ENCODE results near the gene UPK3BL2. TPM values are rescaled to one million over a fixed set of nuclear protein-coding genes. Genes with fewer than 3 reads are reported as not detected.
"Not testable (repeated sequence)": the region's sequence is repeated elsewhere in the genome, so short reads cannot be mapped to it uniquely, and the experiment has no call there.

UPK3BL2 gene, protein sequence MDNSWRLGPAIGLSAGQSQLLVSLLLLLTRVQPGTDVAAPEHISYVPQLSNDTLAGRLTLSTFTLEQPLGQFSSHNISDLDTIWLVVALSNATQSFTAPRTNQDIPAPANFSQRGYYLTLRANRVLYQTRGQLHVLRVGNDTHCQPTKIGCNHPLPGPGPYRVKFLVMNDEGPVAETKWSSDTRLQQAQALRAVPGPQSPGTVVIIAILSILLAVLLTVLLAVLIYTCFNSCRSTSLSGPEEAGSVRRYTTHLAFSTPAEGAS
- 3.4 and 4.4 TPM in 2 replicates for polyA plus RNA-seq (2013)

DNA sequence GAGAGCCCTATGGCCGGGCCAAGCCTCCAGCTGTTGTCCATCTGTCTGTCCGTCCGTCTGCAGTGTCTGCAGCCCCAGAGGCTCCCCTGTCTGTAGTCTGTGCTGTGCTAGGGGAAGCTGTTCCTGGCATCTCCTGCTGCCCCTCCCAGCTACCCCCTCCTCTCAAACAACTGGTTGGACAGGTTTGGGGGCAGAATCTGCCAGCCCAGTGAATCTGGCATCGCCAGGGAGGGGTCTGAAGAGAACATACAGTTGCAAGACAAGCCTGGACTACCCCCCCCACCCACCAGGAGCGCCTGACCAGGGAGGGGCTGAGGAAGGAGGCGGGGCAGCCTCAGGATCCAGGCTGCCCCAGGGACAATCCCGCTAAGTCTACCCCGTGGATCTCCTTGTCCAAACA, at the start of gene UPK3BL2:
UPK3BL2 (minus strand) TSS at position 101 of the 400 bp plus-strand sequence; CDS start at position 41, 60 bp downstream.
- not testable (repeated sequence) for H3K4me1 ChIP-seq (ENCODE audit: control insufficient read depth in 1 of 2, insufficient read depth in 2 of 2, low read length in 2 of 2); H3K4me2 ChIP-seq (ENCODE audit: low read length); H2BK5ac ChIP-seq (ENCODE audit: low read depth, low read length, poor library complexity); H3K23ac ChIP-seq (ENCODE audit: low read length); H3K4ac ChIP-seq (ENCODE audit: low read depth, low read length); H3K27ac ChIP-seq (ENCODE audit: low read depth, low read length); H3K9me3 ChIP-seq (ENCODE audit: insufficient read depth, low read depth, low read length); H2BK120ac ChIP-seq (ENCODE audit: insufficient read depth, low read length, poor library complexity); H2BK12ac ChIP-seq (ENCODE audit: low read length); H4K8ac ChIP-seq (ENCODE audit: low read depth, low read length); H3K79me2 ChIP-seq (ENCODE audit: control insufficient read depth, insufficient read depth, low read length, poor library complexity); H3K27me3 ChIP-seq (ENCODE audit: insufficient read depth, low read length); H3K36me3 ChIP-seq (ENCODE audit: control insufficient read depth in 1 of 2, insufficient read depth in 2 of 2, low read length in 2 of 2); H3K79me1 ChIP-seq (ENCODE audit: low read length); H3K18ac ChIP-seq (ENCODE audit: low read length); H3K9ac ChIP-seq (ENCODE audit: low read length); H2AFZ ChIP-seq (ENCODE audit: insufficient read depth, low read length, poor library complexity); H2AK5ac ChIP-seq (ENCODE audit: low read length); H3K4me3 ChIP-seq (ENCODE audit: low read depth, low read length); DNase-seq; H4K12ac ChIP-seq (ENCODE audit: low read depth, low read length); H4K91ac ChIP-seq (ENCODE audit: low read depth, low read length); H3K14ac ChIP-seq (ENCODE audit: low read length)
- no CpG with 5 or more reads among the region's 8 CpGs for WGBS (ENCODE audit: extremely low coverage, insufficient coverage, insufficient read length)

DNA sequence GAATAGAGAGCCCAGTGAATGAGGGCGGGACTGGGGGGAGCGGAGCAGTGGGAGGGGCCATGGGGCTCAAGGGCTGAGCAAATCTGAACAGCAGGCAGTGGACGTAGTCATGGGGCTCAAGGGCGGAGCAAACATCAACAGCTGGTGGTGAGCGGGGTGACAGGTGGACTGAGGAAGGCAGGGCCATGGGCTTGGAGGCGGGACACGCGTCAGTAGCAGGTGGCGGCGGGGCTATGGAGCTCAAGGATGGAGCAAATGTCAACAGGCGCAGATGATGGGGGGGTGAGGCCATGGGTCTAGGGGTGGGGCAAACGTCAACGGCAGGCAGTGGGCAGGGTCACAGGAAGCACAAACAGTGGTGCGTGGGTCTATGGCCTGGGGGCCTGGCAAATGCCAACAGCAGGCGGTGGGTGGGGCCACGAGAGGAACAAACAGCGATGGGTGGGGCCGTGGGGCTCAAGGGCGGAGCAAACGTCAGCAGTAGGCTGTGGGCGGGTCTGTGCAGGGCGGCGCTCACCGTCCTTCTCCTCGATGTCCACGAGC, 49.1 kb upstream of the UPK3BL2 start:
- H4K91ac ChIP-seq (ENCODE audit: low read depth, low read length); H3K23ac ChIP-seq (ENCODE audit: low read length); H2BK12ac ChIP-seq (ENCODE audit: low read length); H3K27me3 ChIP-seq (ENCODE audit: insufficient read depth, low read length); H3K9ac ChIP-seq (ENCODE audit: low read length); H3K27ac ChIP-seq (ENCODE audit: low read depth, low read length); H2BK120ac ChIP-seq (ENCODE audit: insufficient read depth, low read length, poor library complexity); H3K79me1 ChIP-seq (ENCODE audit: low read length); H3K4me2 ChIP-seq (ENCODE audit: low read length); H2AFZ ChIP-seq (ENCODE audit: insufficient read depth, low read length, poor library complexity); H4K12ac ChIP-seq (ENCODE audit: low read depth, low read length); H2AK5ac ChIP-seq (ENCODE audit: low read length); H3K9me3 ChIP-seq (ENCODE audit: insufficient read depth, low read depth, low read length); H2BK5ac ChIP-seq (ENCODE audit: low read depth, low read length, poor library complexity); H3K4ac ChIP-seq (ENCODE audit: low read depth, low read length); H3K4me3 ChIP-seq (ENCODE audit: low read depth, low read length); DNase-seq; H3K14ac ChIP-seq (ENCODE audit: low read length); H4K8ac ChIP-seq (ENCODE audit: low read depth, low read length); H3K79me2 ChIP-seq (ENCODE audit: control insufficient read depth, insufficient read depth, low read length, poor library complexity); H3K18ac ChIP-seq (ENCODE audit: low read length); H3K4me1 ChIP-seq (ENCODE audit: control insufficient read depth in 1 of 2, insufficient read depth in 2 of 2, low read length in 2 of 2); H3K36me3 ChIP-seq (ENCODE audit: control insufficient read depth in 1 of 2, insufficient read depth in 2 of 2, low read length in 2 of 2): not testable (repeated sequence)
- no CpG with 5 or more reads among the region's 26 CpGs for WGBS (ENCODE audit: extremely low coverage, insufficient coverage, insufficient read length)

DNA sequence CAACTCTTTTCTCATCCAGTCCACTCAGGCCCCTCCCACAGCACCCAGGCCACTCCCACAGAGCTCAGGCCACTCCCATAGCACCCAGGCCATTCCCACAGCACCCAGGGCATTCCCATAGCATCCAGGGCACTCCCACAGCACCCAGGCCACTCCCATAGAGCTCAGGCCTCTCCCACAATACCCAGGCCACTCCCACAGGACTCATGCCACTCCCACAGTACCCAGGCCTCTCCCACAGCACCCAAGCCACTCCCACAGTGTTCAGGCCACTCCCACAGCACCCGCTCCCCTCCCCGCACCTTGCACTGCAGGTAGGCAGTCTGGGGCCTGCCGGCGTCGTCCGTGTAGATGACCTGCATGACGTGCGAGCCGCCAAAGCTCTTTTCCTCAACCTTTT, 46.4 kb upstream of the UPK3BL2 start:
- H3K27ac ChIP-seq (ENCODE audit: low read depth, low read length); H2BK5ac ChIP-seq (ENCODE audit: low read depth, low read length, poor library complexity): not testable (repeated sequence)
- WGBS (ENCODE audit: extremely low coverage, insufficient coverage, insufficient read length) = no CpG with 5 or more reads among the region's 9 CpGs

DNA sequence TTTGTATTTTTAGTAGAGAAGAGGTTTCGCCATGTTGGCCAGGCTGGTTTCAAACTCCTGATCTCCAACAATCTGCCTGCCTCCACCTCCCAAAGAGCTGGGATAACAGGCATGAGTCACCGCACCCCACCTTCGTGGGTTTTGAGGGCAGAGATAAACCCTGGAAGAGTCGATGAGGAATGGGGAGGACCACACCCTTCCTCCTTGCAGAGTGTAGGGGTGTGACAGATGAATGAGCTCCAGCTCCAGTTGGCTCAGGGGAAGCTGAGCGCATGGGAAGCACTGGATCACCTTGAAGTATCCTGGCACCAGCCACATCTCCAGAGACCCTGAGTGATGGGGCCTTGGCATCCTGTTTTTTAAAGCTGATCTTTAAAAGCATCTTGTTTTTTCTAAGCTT, 40.0 kb upstream of the UPK3BL2 start:
- H2BK5ac ChIP-seq (ENCODE audit: low read depth, low read length, poor library complexity); H3K27ac ChIP-seq (ENCODE audit: low read depth, low read length); H3K18ac ChIP-seq (ENCODE audit: low read length); H2AK5ac ChIP-seq (ENCODE audit: low read length); H2BK120ac ChIP-seq (ENCODE audit: insufficient read depth, low read length, poor library complexity); H3K79me1 ChIP-seq (ENCODE audit: low read length); DNase-seq; H3K27me3 ChIP-seq (ENCODE audit: insufficient read depth, low read length); H3K4me2 ChIP-seq (ENCODE audit: low read length); H3K9me3 ChIP-seq (ENCODE audit: insufficient read depth, low read depth, low read length); H3K79me2 ChIP-seq (ENCODE audit: control insufficient read depth, insufficient read depth, low read length, poor library complexity); H4K12ac ChIP-seq (ENCODE audit: low read depth, low read length); H3K23ac ChIP-seq (ENCODE audit: low read length); H3K4ac ChIP-seq (ENCODE audit: low read depth, low read length); H3K4me1 ChIP-seq (ENCODE audit: control insufficient read depth in 1 of 2, insufficient read depth in 2 of 2, low read length in 2 of 2); H4K91ac ChIP-seq (ENCODE audit: low read depth, low read length); H2BK12ac ChIP-seq (ENCODE audit: low read length); H4K8ac ChIP-seq (ENCODE audit: low read depth, low read length); H2AFZ ChIP-seq (ENCODE audit: insufficient read depth, low read length, poor library complexity); H3K4me3 ChIP-seq (ENCODE audit: low read depth, low read length); H3K36me3 ChIP-seq (ENCODE audit: control insufficient read depth in 1 of 2, insufficient read depth in 2 of 2, low read length in 2 of 2); H3K14ac ChIP-seq (ENCODE audit: low read length); H3K9ac ChIP-seq (ENCODE audit: low read length): not testable (repeated sequence)
- no CpG with 5 or more reads among the region's 5 CpGs for WGBS (ENCODE audit: extremely low coverage, insufficient coverage, insufficient read length)

More for the DNA sequence above, 46.4 kb upstream of the UPK3BL2 start:
- not testable (repeated sequence) for H3K4me1 ChIP-seq (ENCODE audit: control insufficient read depth in 1 of 2, insufficient read depth in 2 of 2, low read length in 2 of 2); H3K18ac ChIP-seq (ENCODE audit: low read length); H3K79me2 ChIP-seq (ENCODE audit: control insufficient read depth, insufficient read depth, low read length, poor library complexity); H3K4me2 ChIP-seq (ENCODE audit: low read length); H2AK5ac ChIP-seq (ENCODE audit: low read length); H3K4me3 ChIP-seq (ENCODE audit: low read depth, low read length); H3K4ac ChIP-seq (ENCODE audit: low read depth, low read length); DNase-seq; H2BK12ac ChIP-seq (ENCODE audit: low read length); H4K8ac ChIP-seq (ENCODE audit: low read depth, low read length); H4K91ac ChIP-seq (ENCODE audit: low read depth, low read length); H2BK120ac ChIP-seq (ENCODE audit: insufficient read depth, low read length, poor library complexity); H3K14ac ChIP-seq (ENCODE audit: low read length); H3K79me1 ChIP-seq (ENCODE audit: low read length); H3K9ac ChIP-seq (ENCODE audit: low read length); H4K12ac ChIP-seq (ENCODE audit: low read depth, low read length); H2AFZ ChIP-seq (ENCODE audit: insufficient read depth, low read length, poor library complexity); H3K23ac ChIP-seq (ENCODE audit: low read length); H3K9me3 ChIP-seq (ENCODE audit: insufficient read depth, low read depth, low read length); H3K27me3 ChIP-seq (ENCODE audit: insufficient read depth, low read length); H3K36me3 ChIP-seq (ENCODE audit: control insufficient read depth in 1 of 2, insufficient read depth in 2 of 2, low read length in 2 of 2)

Data from trophoblast cell (in vitro differentiated cells and primary cell).